Mesothelial cell of epicardium (in vitro differentiated cells): ENCODE data around the gene LRPPRC. TPM values are rescaled to one million over a fixed set of nuclear protein-coding genes. Genes with fewer than 3 reads are reported as not detected.

ENCODE experiments used
- DNase-seq, 2 experiments: peaks; one replicate each; pipeline ENCODE4 v3.0.0; 2021; ENCODE audit warnings: low spot score in 2 of 2; ENCODE audit not compliant: unreplicated experiment in 2 of 2
- H3K27ac Mint-ChIP-seq: 2 replicates; pipeline ENCODE4 v1.8.0; 2021; ENCODE audit warnings: mixed read lengths
- H3K27me3 Mint-ChIP-seq: 2 replicates; pipeline ENCODE4 v1.8.0; 2021; ENCODE audit warnings: low read depth, mixed read lengths
- H3K36me3 Mint-ChIP-seq: 2 replicates; pipeline ENCODE4 v1.8.0; 2021; ENCODE audit warnings: mixed read lengths
- H3K4me1 Mint-ChIP-seq: 2 replicates; pipeline ENCODE4 v1.8.0; 2021; ENCODE audit warnings: mixed read lengths
- H3K4me3 Mint-ChIP-seq: 2 replicates; pipeline ENCODE4 v1.8.0; 2021; ENCODE audit warnings: mild to moderate bottlenecking, moderate library complexity, mixed read lengths
- H3K9me3 Mint-ChIP-seq: 2 replicates; pipeline ENCODE4 v1.8.0; 2021; ENCODE audit warnings: mixed read lengths
- CTCF ChIP-seq: fragments of 200-600 bp; sonication (generic); IDR thresholded peaks from one replicate; pipeline ENCODE4 v1.5.0; 2021; ENCODE audit warnings: antibody characterized with exemption; ENCODE audit not compliant: unreplicated experiment
- total RNA-seq: library from RNA; stranded (reverse); gene quantifications from 3 replicates; pipeline ENCODE4 v1.2.1, GENCODE V29; 2021

The LRPPRC gene
- total RNA-seq, 1 donor from 2014 or later = 99.9 TPM

DNA sequence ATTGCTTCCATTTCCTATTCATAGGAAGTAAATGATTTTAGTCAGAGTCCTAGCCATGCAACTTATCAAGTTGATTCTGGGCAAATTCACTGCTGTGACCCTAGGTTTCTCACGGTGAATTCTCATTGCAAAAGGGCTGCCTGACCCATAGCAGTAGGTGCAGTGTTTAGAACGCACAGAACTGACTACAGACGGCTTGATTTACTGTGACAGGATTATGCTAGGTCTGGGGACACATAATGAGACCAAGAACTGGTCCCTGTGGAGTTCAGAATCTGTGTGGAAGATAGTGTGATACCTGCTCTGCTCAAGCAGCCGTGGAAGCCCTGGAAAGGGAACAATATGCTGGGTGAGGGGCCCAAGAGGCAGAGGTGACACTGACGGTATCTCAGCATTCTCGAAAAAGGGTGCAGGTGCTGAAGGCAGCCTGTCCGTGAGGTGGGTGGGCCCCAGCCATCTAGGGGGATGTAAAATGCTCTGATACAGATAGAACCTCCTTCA is 110.6 kb downstream of the LRPPRC start:
- H3K27ac Mint-ChIP-seq = no peak overlapping the region
- H3K4me1 Mint-ChIP-seq = no peaks in the 10 kb centered on the region
- no peak overlapping the region for H3K4me3 Mint-ChIP-seq
- H3K36me3 Mint-ChIP-seq = peaks cover 27% of the 10 kb centered on the region
- no peak for TF ChIP-seq CTCF
- DNase-seq = no peak
- H3K9me3 Mint-ChIP-seq = no peaks in the 10 kb centered on the region
- no peaks in the 10 kb centered on the region for H3K27me3 Mint-ChIP-seq

DNA sequence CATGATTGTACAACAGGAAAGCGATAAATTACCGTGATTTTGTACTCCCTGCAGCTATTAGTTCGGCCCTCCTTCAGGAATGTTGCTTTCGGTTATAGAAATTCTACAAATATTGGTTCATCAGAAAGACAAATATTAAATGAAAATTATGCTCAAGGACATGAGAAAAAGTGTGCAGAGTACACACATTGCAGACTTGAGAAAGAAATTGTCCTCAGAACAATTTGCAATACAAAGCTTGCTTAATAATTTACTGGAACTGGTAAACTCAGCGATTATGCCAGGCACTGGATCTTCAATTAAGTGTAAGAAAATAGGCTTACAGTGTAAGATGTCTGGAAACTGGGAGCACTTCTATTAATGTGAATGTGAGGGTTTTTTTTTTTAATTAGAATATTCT is 111.1 kb downstream of the LRPPRC start:
- no peak for DNase-seq
- H3K9me3 Mint-ChIP-seq = no peaks in the 10 kb centered on the region
- no peak overlapping the region for H3K4me3 Mint-ChIP-seq
- no peak overlapping the region for H3K27ac Mint-ChIP-seq
- TF ChIP-seq CTCF = no peak
- peaks cover 23% of the 10 kb centered on the region for H3K36me3 Mint-ChIP-seq
- no peaks in the 10 kb centered on the region for H3K27me3 Mint-ChIP-seq
- H3K4me1 Mint-ChIP-seq = no peaks in the 10 kb centered on the region

DNA sequence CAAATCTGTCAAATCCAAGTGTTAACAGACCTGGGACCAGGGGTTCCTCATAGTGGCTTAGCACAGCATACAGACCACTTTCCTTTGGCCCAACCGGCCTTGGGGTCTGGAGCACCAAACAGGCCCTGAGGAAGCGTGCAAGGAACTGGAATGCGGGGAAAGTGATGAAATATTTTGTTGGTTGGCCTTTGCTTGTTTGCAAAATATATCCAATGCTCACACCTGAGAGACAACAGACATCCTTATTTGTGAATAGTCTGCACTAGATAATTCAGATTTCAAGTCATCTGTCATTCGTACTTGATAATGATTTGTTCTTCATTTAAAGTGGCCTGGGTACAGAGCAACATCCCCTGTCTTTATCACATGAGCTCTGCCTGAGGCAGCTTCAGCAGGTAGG is 113.5 kb downstream of the LRPPRC start:
- Mint-ChIP-seq H3K27me3 (peaks cover 4% of the 10 kb centered on the region), H3K4me3 (no peak overlapping the region), H3K9me3 (no peaks in the 10 kb centered on the region), H3K36me3 (peaks cover 2% of the 10 kb centered on the region), H3K27ac (no peak overlapping the region), H3K4me1 (no peaks in the 10 kb centered on the region)
- TF ChIP-seq CTCF = no peak
- no peak for DNase-seq

- no peaks in the 10 kb centered on the region for H3K4me1 Mint-ChIP-seq
- no peaks in the 10 kb centered on the region for H3K36me3 Mint-ChIP-seq
- no peak for DNase-seq
- TF ChIP-seq CTCF = no peak
- H3K27ac Mint-ChIP-seq = no peak overlapping the region
- H3K27me3 Mint-ChIP-seq = peaks cover 9% of the 10 kb centered on the region
- H3K4me3 Mint-ChIP-seq = no peak overlapping the region
- no peaks in the 10 kb centered on the region for H3K9me3 Mint-ChIP-seq
Measured at GRCh38 chr2:43880952-43881351, 114.8 kb downstream of the LRPPRC start.

DNA sequence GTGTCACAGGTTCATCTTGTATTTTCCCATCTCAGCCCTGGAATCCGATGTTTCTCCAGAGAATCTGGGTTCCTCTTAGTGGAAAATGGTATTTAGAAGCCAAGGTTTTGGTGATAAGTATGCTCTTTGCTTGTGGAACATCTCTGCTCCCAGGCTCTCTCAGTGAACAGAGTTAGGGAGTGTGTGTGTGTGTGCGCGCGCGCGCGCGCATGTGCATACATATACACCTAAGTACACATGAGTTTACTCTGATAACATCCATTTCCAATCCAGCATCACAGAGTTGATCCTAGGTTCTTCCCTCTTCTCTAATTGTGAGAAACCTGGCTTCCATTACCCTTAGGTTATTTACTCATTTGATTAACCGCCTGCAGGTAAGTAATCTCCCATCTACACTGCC is 115.3 kb downstream of the LRPPRC start:
- peaks cover 12% of the 10 kb centered on the region for H3K27me3 Mint-ChIP-seq
- no peak overlapping the region for H3K27ac Mint-ChIP-seq
- no peak for TF ChIP-seq CTCF
- H3K9me3 Mint-ChIP-seq = no peaks in the 10 kb centered on the region
- no peak overlapping the region for H3K4me3 Mint-ChIP-seq
- no peaks in the 10 kb centered on the region for H3K36me3 Mint-ChIP-seq
- no peaks in the 10 kb centered on the region for H3K4me1 Mint-ChIP-seq
- no peak for DNase-seq

DNA sequence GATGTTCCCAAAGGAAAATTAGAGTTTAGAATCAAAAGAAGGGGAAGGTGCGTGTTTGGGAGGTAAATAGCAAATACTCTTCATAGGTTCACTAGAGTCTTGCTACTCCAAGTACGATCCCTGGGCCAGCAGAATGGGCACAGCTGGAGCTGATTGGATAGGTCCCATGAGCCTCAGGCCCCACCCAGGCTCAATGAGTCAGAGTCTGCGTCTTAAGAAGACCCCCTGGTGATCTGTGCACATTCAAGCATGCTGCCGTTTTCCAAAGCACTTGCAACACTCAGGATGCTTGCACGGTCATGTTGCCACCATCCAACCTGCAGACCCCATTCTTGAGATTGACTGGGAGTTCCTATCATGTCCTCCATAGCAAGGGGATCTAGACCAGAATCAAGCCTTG is 116.5 kb downstream of the LRPPRC start:
- DNase-seq = no peak
- H3K9me3 Mint-ChIP-seq = no peaks in the 10 kb centered on the region
- H3K4me3 Mint-ChIP-seq = no peak overlapping the region
- no peak overlapping the region for H3K27ac Mint-ChIP-seq
- no peaks in the 10 kb centered on the region for H3K4me1 Mint-ChIP-seq
- no peaks in the 10 kb centered on the region for H3K36me3 Mint-ChIP-seq
- H3K27me3 Mint-ChIP-seq = peaks cover 14% of the 10 kb centered on the region
- no peak for TF ChIP-seq CTCF
